Measurements from ENCODE around the gene SLC31A1.

The SLC31A1 gene

GRCh38 chr9:113221003-113221799 is at the start of gene SLC31A1, which contains the start of gene FKBP15:
SLC31A1 (plus strand) TSS chr9:113221544; CDS start chr9:113256149, 34,605 bp downstream.
FKBP15 (minus strand) TSS chr9:113221277; CDS start chr9:113221243, 34 bp downstream.
- peak; percentile 86 to 96 (median 92) for DNase-seq (ENCODE audit: low read depth in 4 of 4, low spot score in 1 of 4)

- DNase-seq (ENCODE audit: low read depth in 4 of 4, low spot score in 1 of 4) = no peak
These were observed 48.0 kb upstream of the SLC31A1 start for GRCh38 chr9:113173341-113173740.

- no peak for DNase-seq (ENCODE audit: low read depth in 4 of 4, low spot score in 1 of 4)
These were observed 44.5 kb upstream of the SLC31A1 start for GRCh38 chr9:113176803-113177202.

- DNase-seq (ENCODE audit: low read depth in 4 of 4, low spot score in 1 of 4) = no peak
These were observed 44.1 kb upstream of the SLC31A1 start for GRCh38 chr9:113177251-113177650.

- DNase-seq (ENCODE audit: low read depth in 4 of 4, low spot score in 1 of 4) = no peak
These were observed 43.3 kb upstream of the SLC31A1 start for GRCh38 chr9:113178087-113178486.

GRCh38 chr9:113179839-113180238 is 41.5 kb upstream of the SLC31A1 start:
- DNase-seq (ENCODE audit: low read depth in 4 of 4, low spot score in 1 of 4) = no peak

GRCh38 chr9:113181165-113181564 is 40.2 kb upstream of the SLC31A1 start:
- no peak for DNase-seq (ENCODE audit: low read depth in 4 of 4, low spot score in 1 of 4)

GRCh38 chr9:113183956-113184488 is 37.3 kb upstream of the SLC31A1 start:
- no peak for DNase-seq (ENCODE audit: low read depth in 4 of 4, low spot score in 1 of 4)

- DNase-seq (ENCODE audit: low read depth in 4 of 4, low spot score in 1 of 4) = no peak
These were observed 36.8 kb upstream of the SLC31A1 start for GRCh38 chr9:113184539-113184938.

- DNase-seq (ENCODE audit: low read depth in 4 of 4, low spot score in 1 of 4) = no peak
These were observed 36.1 kb upstream of the SLC31A1 start for GRCh38 chr9:113185271-113185670.

- DNase-seq (ENCODE audit: low read depth in 4 of 4, low spot score in 1 of 4) = no peak
These were observed 35.1 kb upstream of the SLC31A1 start for GRCh38 chr9:113186137-113186755.

- no peak for DNase-seq (ENCODE audit: low read depth in 4 of 4, low spot score in 1 of 4)
These were observed 33.3 kb upstream of the SLC31A1 start for GRCh38 chr9:113187929-113188595.

- no peak for DNase-seq (ENCODE audit: low read depth in 4 of 4, low spot score in 1 of 4)
These were observed 28.9 kb upstream of the SLC31A1 start for GRCh38 chr9:113192455-113192854.

- DNase-seq (ENCODE audit: low read depth in 4 of 4, low spot score in 1 of 4) = no peak
These were observed 21.5 kb upstream of the SLC31A1 start for GRCh38 chr9:113199683-113200329.

- no peak for DNase-seq (ENCODE audit: low read depth in 4 of 4, low spot score in 1 of 4)
These were observed 15.9 kb upstream of the SLC31A1 start for GRCh38 chr9:113205432-113205831.

- no peak for DNase-seq (ENCODE audit: low read depth in 4 of 4, low spot score in 1 of 4)
These were observed 15.5 kb upstream of the SLC31A1 start for GRCh38 chr9:113205861-113206260.

- no peak for DNase-seq (ENCODE audit: low read depth in 4 of 4, low spot score in 1 of 4)
These were observed 10.5 kb upstream of the SLC31A1 start for GRCh38 chr9:113210815-113211214.

GRCh38 chr9:113215132-113215531 is 6.2 kb upstream of the SLC31A1 start:
- DNase-seq (ENCODE audit: low read depth in 4 of 4, low spot score in 1 of 4) = no peak

GRCh38 chr9:113216406-113216805 is 4.9 kb upstream of the SLC31A1 start:
- DNase-seq (ENCODE audit: low read depth in 4 of 4, low spot score in 1 of 4) = no peak

GRCh38 chr9:113219186-113219936 is 2.0 kb upstream of the SLC31A1 start:
- no peak for DNase-seq (ENCODE audit: low read depth in 4 of 4, low spot score in 1 of 4)

Data from stimulated activated CD4-positive, alpha-beta T cell treated with anti-CD3 and anti-CD28 coated beads, Interleukin-1b, Interleukin-23, amount 100 ng/mL, for 24 hours (primary cell).